ENCODE data around the gene CUX1.

Gene CUX1

GRCh38 chr7:102191556-102192379 is 374.3 kb downstream of the CUX1 start:
- TF ChIP-seq YY1 (IDR thresholded peaks at IDR 0.05; ENCODE audit: low read depth) (no peak), EGR1 (IDR thresholded peaks at IDR 0.05) (no peak), MAX (IDR thresholded peaks at IDR 0.05) (no peak)

GRCh38 chr7:102192790-102193189 is 375.4 kb downstream of the CUX1 start:
- no peak for TF ChIP-seq CREB1 (IDR thresholded peaks at IDR 0.05; ENCODE audit: low read depth)
- TF ChIP-seq YY1 (IDR thresholded peaks at IDR 0.05; ENCODE audit: low read depth) = no peak
- no peak for TF ChIP-seq ZBTB7A (IDR thresholded peaks at IDR 0.05; ENCODE audit: low read depth)
- no peak for TF ChIP-seq EP300 (IDR thresholded peaks at IDR 0.05; ENCODE audit: borderline replicate concordance)
- TF ChIP-seq, protein P1, sequence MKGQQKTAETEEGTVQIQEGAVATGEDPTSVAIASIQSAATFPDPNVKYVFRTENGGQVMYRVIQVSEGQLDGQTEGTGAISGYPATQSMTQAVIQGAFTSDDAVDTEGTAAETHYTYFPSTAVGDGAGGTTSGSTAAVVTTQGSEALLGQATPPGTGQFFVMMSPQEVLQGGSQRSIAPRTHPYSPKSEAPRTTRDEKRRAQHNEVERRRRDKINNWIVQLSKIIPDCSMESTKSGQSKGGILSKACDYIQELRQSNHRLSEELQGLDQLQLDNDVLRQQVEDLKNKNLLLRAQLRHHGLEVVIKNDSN (IDR thresholded peaks at IDR 0.05) = no peak
- no peak for TF ChIP-seq MAX (IDR thresholded peaks at IDR 0.05)
- TF ChIP-seq TEAD4 (IDR thresholded peaks at IDR 0.05) = no peak
- TF ChIP-seq FOXM1 (IDR thresholded peaks at IDR 0.05; ENCODE audit: borderline replicate concordance, low read depth) = no peak
- TF ChIP-seq TCF12 (IDR thresholded peaks at IDR 0.05; ENCODE audit: low read depth) = no peak
- TF ChIP-seq CEBPB (IDR thresholded peaks at IDR 0.05) = no peak

- TF ChIP-seq MAX (IDR thresholded peaks at IDR 0.05) = no peak
- no peak for TF ChIP-seq CEBPB (IDR thresholded peaks at IDR 0.05)
- TF ChIP-seq REST (IDR thresholded peaks at IDR 0.05; ENCODE audit: low read depth) = no peak
- no peak for TF ChIP-seq TCF12 (IDR thresholded peaks at IDR 0.05; ENCODE audit: low read depth)
- no peak for TF ChIP-seq RAD21 (IDR thresholded peaks at IDR 0.05; ENCODE audit: low read depth)
- TF ChIP-seq, protein P1 (IDR thresholded peaks at IDR 0.05) = no peak
- no peak for TF ChIP-seq NFIC (IDR thresholded peaks at IDR 0.05)
- TF ChIP-seq TAF1 (IDR thresholded peaks at IDR 0.05; ENCODE audit: low read depth) = no peak
- TF ChIP-seq YY1 (IDR thresholded peaks at IDR 0.05; ENCODE audit: low read depth) = no peak
- TF ChIP-seq ZBTB7A (IDR thresholded peaks at IDR 0.05; ENCODE audit: low read depth) = no peak
- no peak for TF ChIP-seq FOXM1 (IDR thresholded peaks at IDR 0.05; ENCODE audit: borderline replicate concordance, low read depth)
- TF ChIP-seq TEAD4 (IDR thresholded peaks at IDR 0.05) = no peak
- TF ChIP-seq CREB1 (IDR thresholded peaks at IDR 0.05; ENCODE audit: low read depth) = no peak
- no peak for TF ChIP-seq EP300 (IDR thresholded peaks at IDR 0.05; ENCODE audit: borderline replicate concordance)
- no peak for TF ChIP-seq EGR1 (IDR thresholded peaks at IDR 0.05)
These were observed 376.4 kb downstream of the CUX1 start for GRCh38 chr7:102193806-102194205.

- TF ChIP-seq YY1 (IDR thresholded peaks at IDR 0.05; ENCODE audit: low read depth) (no peak), EP300 (IDR thresholded peaks at IDR 0.05; ENCODE audit: borderline replicate concordance) (no peak), EGR1 (IDR thresholded peaks at IDR 0.05) (no peak), TCF12 (IDR thresholded peaks at IDR 0.05; ENCODE audit: low read depth) (no peak), NFIC (IDR thresholded peaks at IDR 0.05) (no peak), TAF1 (IDR thresholded peaks at IDR 0.05; ENCODE audit: low read depth) (no peak), ZBTB7A (IDR thresholded peaks at IDR 0.05; ENCODE audit: low read depth) (no peak), MAX (IDR thresholded peaks at IDR 0.05) (no peak), REST (IDR thresholded peaks at IDR 0.05; ENCODE audit: low read depth) (no peak), RAD21 (IDR thresholded peaks at IDR 0.05; ENCODE audit: low read depth) (no peak), CREB1 (IDR thresholded peaks at IDR 0.05; ENCODE audit: low read depth) (no peak), CEBPB (IDR thresholded peaks at IDR 0.05) (no peak), TEAD4 (IDR thresholded peaks at IDR 0.05) (no peak), FOXM1 (IDR thresholded peaks at IDR 0.05; ENCODE audit: borderline replicate concordance, low read depth) (no peak)
- TF ChIP-seq, protein P1 (IDR thresholded peaks at IDR 0.05) = no peak
These were observed 377.9 kb downstream of the CUX1 start for GRCh38 chr7:102195361-102195760.

GRCh38 chr7:102196028-102196427 is 378.6 kb downstream of the CUX1 start:
- TF ChIP-seq NFIC (IDR thresholded peaks at IDR 0.05) (no peak), YY1 (IDR thresholded peaks at IDR 0.05; ENCODE audit: low read depth) (no peak), FOXM1 (IDR thresholded peaks at IDR 0.05; ENCODE audit: borderline replicate concordance, low read depth) (no peak), MAX (IDR thresholded peaks at IDR 0.05) (no peak), TCF12 (IDR thresholded peaks at IDR 0.05; ENCODE audit: low read depth) (no peak), ZBTB7A (IDR thresholded peaks at IDR 0.05; ENCODE audit: low read depth) (no peak), TEAD4 (IDR thresholded peaks at IDR 0.05) (no peak), RAD21 (IDR thresholded peaks at IDR 0.05; ENCODE audit: low read depth) (no peak), REST (IDR thresholded peaks at IDR 0.05; ENCODE audit: low read depth) (no peak), EGR1 (IDR thresholded peaks at IDR 0.05) (no peak), CEBPB (IDR thresholded peaks at IDR 0.05) (no peak), TAF1 (IDR thresholded peaks at IDR 0.05; ENCODE audit: low read depth) (no peak), CREB1 (IDR thresholded peaks at IDR 0.05; ENCODE audit: low read depth) (no peak), EP300 (IDR thresholded peaks at IDR 0.05; ENCODE audit: borderline replicate concordance) (no peak)
- TF ChIP-seq, protein P1 (IDR thresholded peaks at IDR 0.05) = no peak
